Measurements from ENCODE around the gene MBNL2.

MBNL2 gene

GRCh38 chr13:97432917-97433726 lies 211.0 kb downstream of the MBNL2 start:
- in situ Hi-C loops (cut with HindIII; ENCODE audit: low sequenced_read_pairs): loop anchor here (25.0 kb wide), 1 partner anchor 579 kb away; no protein-coding TSS in a partner anchor

- in situ Hi-C loops (cut with HindIII; ENCODE audit: low sequenced_read_pairs): loop anchor here (25.0 kb wide), 1 partner anchor 578 kb away; no protein-coding TSS in a partner anchor
Observed at GRCh38 chr13:97433727-97434396, 211.7 kb downstream of the MBNL2 start, which contains the start of gene RAP2A. TSS of gene RAP2A (plus strand) at chr13:97434169. CDS start at chr13:97434471, 302 bp downstream.

- in situ Hi-C loops (cut with HindIII; ENCODE audit: low sequenced_read_pairs): loop anchor here (25.0 kb wide), 1 partner anchor 578 kb away; no protein-coding TSS in a partner anchor
Observed at GRCh38 chr13:97434397-97435201, 212.5 kb downstream of the MBNL2 start.

DNA sequence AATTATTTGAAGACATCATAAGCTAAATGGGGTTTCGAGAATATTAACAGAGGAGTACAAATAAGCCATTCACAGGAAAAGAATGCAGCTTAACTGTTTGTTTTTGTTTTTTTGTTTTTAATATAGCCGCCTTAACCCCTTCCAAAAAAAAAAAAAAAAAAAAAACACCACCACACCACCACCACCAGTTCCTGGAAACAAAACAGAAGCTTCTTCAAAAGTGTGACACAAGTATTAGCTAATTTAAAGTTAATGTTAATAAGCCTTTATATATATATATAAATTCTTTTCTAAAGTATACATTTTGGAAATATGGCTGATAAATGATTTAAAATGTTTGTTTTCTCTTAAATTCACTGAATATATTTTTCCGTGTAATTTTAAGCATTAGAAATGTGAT lies 213.2 kb downstream of the MBNL2 start:
- in situ Hi-C loops (cut with HindIII; ENCODE audit: low sequenced_read_pairs): loop anchor here (25.0 kb wide), 1 partner anchor 577 kb away; no protein-coding TSS in a partner anchor

DNA sequence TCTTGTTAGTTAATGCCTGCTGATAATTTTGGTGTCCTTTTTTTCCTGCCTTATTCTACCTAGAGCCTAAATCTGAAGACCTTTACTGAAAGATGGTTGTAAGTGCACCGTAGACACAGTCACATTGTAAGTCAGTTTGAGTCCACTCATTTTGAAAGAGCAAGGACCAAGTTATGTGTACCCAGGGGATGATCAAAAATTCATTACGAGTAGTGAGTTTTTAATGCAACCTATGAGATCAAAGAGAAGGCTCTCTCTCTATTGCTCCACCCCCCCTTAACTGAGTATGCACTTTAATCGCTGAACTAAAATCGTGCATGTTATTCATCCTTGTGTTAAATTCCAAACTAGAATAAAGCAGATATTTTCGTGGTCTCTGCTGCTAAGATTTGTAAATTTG lies 213.7 kb downstream of the MBNL2 start:
- in situ Hi-C loops (cut with HindIII; ENCODE audit: low sequenced_read_pairs): loop anchor here (25.0 kb wide), 1 partner anchor 577 kb away; no protein-coding TSS in a partner anchor

DNA sequence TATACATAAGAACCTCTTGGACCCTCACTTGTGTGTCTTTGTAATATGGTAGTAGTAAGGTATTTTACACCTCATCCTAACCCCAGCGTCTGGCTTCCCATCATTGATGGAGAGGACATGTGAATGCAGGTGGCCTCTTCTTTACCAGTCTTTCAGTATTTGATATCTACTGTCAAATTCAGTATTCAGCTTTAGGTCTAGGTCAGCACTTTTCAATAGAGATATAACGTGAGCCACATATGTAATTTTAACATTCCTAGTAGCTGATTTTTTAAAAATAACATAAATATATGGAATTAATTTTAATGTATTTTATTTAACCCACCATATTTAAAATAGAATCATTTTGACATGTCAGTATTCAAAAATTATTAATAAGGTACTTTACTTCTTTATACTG lies 214.7 kb downstream of the MBNL2 start:
- in situ Hi-C loops (cut with HindIII; ENCODE audit: low sequenced_read_pairs): loop anchor here (25.0 kb wide), 1 partner anchor 575 kb away; no protein-coding TSS in a partner anchor

DNA sequence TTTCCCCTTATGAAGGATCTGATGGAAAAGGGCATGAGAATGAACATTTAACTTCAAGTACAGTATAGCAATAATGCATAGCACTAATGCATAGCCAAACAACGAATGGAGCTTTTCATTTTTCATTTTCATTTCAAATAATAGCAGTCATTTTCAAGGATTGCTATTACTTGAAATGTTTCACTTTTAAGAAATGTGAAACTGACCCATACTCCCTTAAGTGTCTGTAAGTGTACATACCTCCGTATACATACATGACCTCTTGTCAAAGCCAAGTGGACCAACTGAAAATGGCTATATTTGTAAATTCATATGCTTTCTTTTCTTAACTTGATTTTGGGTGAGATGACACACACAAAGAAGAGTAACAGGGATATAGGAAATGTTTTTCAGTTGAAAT lies 215.6 kb downstream of the MBNL2 start:
- in situ Hi-C loops (cut with HindIII; ENCODE audit: low sequenced_read_pairs): loop anchor here (25.0 kb wide), 1 partner anchor 575 kb away; no protein-coding TSS in a partner anchor

- in situ Hi-C loops (cut with HindIII; ENCODE audit: low sequenced_read_pairs): loop anchor here (25.0 kb wide), 1 partner anchor 573 kb away; no protein-coding TSS in a partner anchor
Observed at GRCh38 chr13:97438856-97439595, 216.9 kb downstream of the MBNL2 start.

GRCh38 chr13:97440598-97441170 lies 218.6 kb downstream of the MBNL2 start:
- in situ Hi-C loops (cut with HindIII; ENCODE audit: low sequenced_read_pairs): loop anchor here (25.0 kb wide), 1 partner anchor 572 kb away; no protein-coding TSS in a partner anchor

- in situ Hi-C loops (cut with HindIII; ENCODE audit: low sequenced_read_pairs): loop anchor here (25.0 kb wide), 1 partner anchor 571 kb away; no protein-coding TSS in a partner anchor
Observed at GRCh38 chr13:97441368-97441767, 219.2 kb downstream of the MBNL2 start.
